Astrocyte of the spinal cord (primary cell): ENCODE results near the gene UPK2.
A peak's percentile ranks its signal among the peaks of the same experiment; 100 is the strongest.

Experiments
- DNase-seq: peaks from one replicate; pipeline ENCODE4 v3.0.0; 2011; ENCODE audit warnings: low read depth, low spot score
- H3K4me3 ChIP-seq: 2 replicates; pipeline ENCODE4 v1.5.1; 2011; ENCODE audit warnings: low read depth, mild to moderate bottlenecking, low read length, moderate library complexity
- CTCF ChIP-seq: IDR thresholded peaks from 2 replicates; pipeline ENCODE4 v1.5.1; 2012; ENCODE audit warnings: low read depth, mild to moderate bottlenecking, low read length, inconsistent platforms
- in situ Hi-C: cut with HindIII; loops from 2 replicates; pipeline ENCODE4 v1.10.0; 2017; ENCODE audit warnings: low sequenced_read_pairs

Gene UPK2

GRCh38 chr11:118929501-118930093 lies 26.5 kb upstream of the UPK2 start:
- H3K4me3 ChIP-seq: peak overlapping the region; percentile 65
- in situ Hi-C loops: no loop called here
- peak; percentile 86 for DNase-seq
- TF ChIP-seq CTCF: no peak

DNA sequence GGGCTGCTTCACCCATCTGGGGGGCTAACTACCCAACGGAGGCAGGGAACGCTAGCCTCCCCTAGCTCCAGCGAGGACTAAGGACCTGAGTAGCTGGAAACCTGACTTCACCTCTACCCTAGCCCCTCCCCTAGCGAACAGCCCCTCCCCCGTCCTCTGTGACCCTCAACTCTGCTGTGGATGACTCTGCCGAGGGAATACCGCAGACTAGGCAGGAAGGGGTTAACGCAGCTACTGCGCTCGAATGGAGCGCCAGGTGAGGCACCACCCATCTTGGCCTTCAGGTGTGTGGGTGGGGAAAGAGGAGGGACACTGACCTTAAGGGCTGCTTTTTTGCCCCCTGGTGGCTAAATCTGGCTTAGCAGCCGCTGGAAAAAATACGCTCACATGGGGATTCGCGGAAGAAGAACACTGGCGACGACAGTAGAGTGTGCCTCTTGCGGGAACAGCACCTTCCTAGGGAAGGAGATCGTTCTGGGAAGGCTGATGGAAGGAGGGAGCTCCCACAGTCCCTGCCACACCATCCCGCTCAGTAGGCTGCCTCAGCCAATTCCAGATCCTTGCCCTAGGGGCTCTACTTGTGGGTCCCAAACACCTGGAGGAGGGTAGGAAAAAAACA lies 25.9 kb upstream of the UPK2 start:
- in situ Hi-C loops: no loop called here
- peak overlapping the region; percentile 65 for H3K4me3 ChIP-seq
- DNase-seq: peak; percentile 78
- peak; percentile 94 for TF ChIP-seq CTCF

- no peak for DNase-seq
- TF ChIP-seq CTCF: no peak
- no peak overlapping the region for H3K4me3 ChIP-seq
- in situ Hi-C loops: no loop called here
These were observed 24.5 kb upstream of the UPK2 start for GRCh38 chr11:118931571-118931970.

GRCh38 chr11:118933486-118933885 lies 22.6 kb upstream of the UPK2 start:
- in situ Hi-C loops: no loop called here
- TF ChIP-seq CTCF: no peak
- DNase-seq: no peak
- no peak overlapping the region for H3K4me3 ChIP-seq

DNA sequence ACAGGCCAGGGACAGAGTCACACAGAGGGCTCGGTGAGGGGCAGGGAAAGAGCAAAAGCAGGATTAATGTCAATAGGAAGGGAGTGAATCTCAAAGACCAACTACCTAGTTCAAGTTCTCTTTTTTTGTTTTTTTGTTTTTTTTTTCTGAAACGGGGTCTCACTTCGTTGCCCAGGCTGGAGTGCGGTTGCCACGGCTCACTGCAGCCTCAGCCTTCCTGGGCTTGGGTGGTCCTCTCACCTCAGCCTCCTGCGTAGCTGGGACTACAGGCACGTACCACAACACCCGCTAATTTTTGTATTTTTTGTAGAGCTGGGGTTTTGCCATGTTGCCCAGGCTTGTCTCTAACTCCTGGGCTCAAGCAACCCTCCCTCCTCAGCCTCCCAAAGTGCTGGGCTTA lies 20.7 kb upstream of the UPK2 start:
- in situ Hi-C loops: no loop called here
- TF ChIP-seq CTCF: no peak
- DNase-seq: no peak
- no peak overlapping the region for H3K4me3 ChIP-seq

GRCh38 chr11:118938491-118939403 lies 17.4 kb upstream of the UPK2 start:
- no peak for TF ChIP-seq CTCF

More at GRCh38 chr11:118938491-118939403, 17.4 kb upstream of the UPK2 start:
- H3K4me3 ChIP-seq: no peak overlapping the region
- DNase-seq: peak; percentile 83
- in situ Hi-C loops: no loop called here
